Spleen (tissue), 7 donors: ENCODE measurements around the gene MYO7A.

Source experiments
- CTCF ChIP-seq, 11 experiments: fragments of 200-600 bp in 7 of 11; fragments of 450-650 bp in 4 of 11; sonication (generic) in 4 of 11; IDR thresholded peaks in 8 of 11; conservative IDR thresholded peaks in 3 of 11; 1 replicate in 7 of 11; 2 replicates in 4 of 11; pipeline versions ENCODE4 v1.4.0 to v1.8.0; 2016 to 2021; ENCODE audit warnings: antibody characterized with exemption in 11 of 11, inconsistent platforms in 4 of 11, mild to moderate bottlenecking in 1 of 11
- POLR2A ChIP-seq, 3 donors: fragments of 450-650 bp; IDR thresholded peaks; one replicate each; pipeline ENCODE4 v1.5.1; 2017; ENCODE audit warnings: antibody characterized with exemption in 3 of 3, mild to moderate bottlenecking in 1 of 3
- POLR2AphosphoS5 ChIP-seq, 3 donors: sonication (generic); formaldehyde crosslinking; IDR thresholded peaks; one replicate each; pipeline ENCODE4 v1.5.1; 2017; ENCODE audit warnings: antibody characterized with exemption in 3 of 3
- donor health status: DM: no; HTN: no; CAD: no; lungs with moderate emphysema.
- donor health status: DM: no; HTN: no; CAD: no.
- donor health status: DM: no; HTN: no; CAD: no.

GRCh38 chr11:77136074-77136473 lies 8.0 kb downstream of the MYO7A start:
- no peak for TF ChIP-seq POLR2AphosphoS5 (IDR thresholded peaks at IDR 0.05)
- no peak for TF ChIP-seq CTCF (IDR thresholded peaks at IDR 0.05 in 8 of 11, conservative IDR thresholded peaks at IDR 0.05 in 3 of 11)
- no peak for TF ChIP-seq POLR2A (IDR thresholded peaks at IDR 0.05)
